ENCODE data around the gene PPP1R12B.

PPP1R12B gene

GRCh38 chr1:202355944-202356553 lies 7.5 kb downstream of the PPP1R12B start:
- in situ Hi-C loops (cut with MboI; ENCODE audit: low pct_unique_long_range_greater_than_20kb, low sequenced_read_pairs, unreplicated experiment): no loop called here
- no peak for TF ChIP-seq CTCF (IDR thresholded peaks at IDR 0.05; ENCODE audit: extremely low read depth, insufficient read depth, missing control alignments)
- DNase-seq (ENCODE audit: low spot score): no peak

GRCh38 chr1:202357506-202357905 lies 9.0 kb downstream of the PPP1R12B start:
- no peak for TF ChIP-seq CTCF (IDR thresholded peaks at IDR 0.05; ENCODE audit: extremely low read depth, insufficient read depth, missing control alignments)
- DNase-seq (ENCODE audit: low spot score): no peak
- in situ Hi-C loops (cut with MboI; ENCODE audit: low pct_unique_long_range_greater_than_20kb, low sequenced_read_pairs, unreplicated experiment): no loop called here

- DNase-seq (ENCODE audit: low spot score): no peak
- TF ChIP-seq CTCF (IDR thresholded peaks at IDR 0.05; ENCODE audit: extremely low read depth, insufficient read depth, missing control alignments): no peak
- in situ Hi-C loops (cut with MboI; ENCODE audit: low pct_unique_long_range_greater_than_20kb, low sequenced_read_pairs, unreplicated experiment): no loop called here
These were observed 12.7 kb downstream of the PPP1R12B start for GRCh38 chr1:202361224-202361623.

GRCh38 chr1:202361701-202362100 lies 13.2 kb downstream of the PPP1R12B start:
- in situ Hi-C loops (cut with MboI; ENCODE audit: low pct_unique_long_range_greater_than_20kb, low sequenced_read_pairs, unreplicated experiment): no loop called here
- DNase-seq (ENCODE audit: low spot score): no peak
- TF ChIP-seq CTCF (IDR thresholded peaks at IDR 0.05; ENCODE audit: extremely low read depth, insufficient read depth, missing control alignments): no peak

GRCh38 chr1:202362212-202362611 lies 13.7 kb downstream of the PPP1R12B start:
- DNase-seq (ENCODE audit: low spot score): no peak
- in situ Hi-C loops (cut with MboI; ENCODE audit: low pct_unique_long_range_greater_than_20kb, low sequenced_read_pairs, unreplicated experiment): no loop called here
- TF ChIP-seq CTCF (IDR thresholded peaks at IDR 0.05; ENCODE audit: extremely low read depth, insufficient read depth, missing control alignments): no peak

GRCh38 chr1:202365092-202365815 lies 16.8 kb downstream of the PPP1R12B start:
- in situ Hi-C loops (cut with MboI; ENCODE audit: low pct_unique_long_range_greater_than_20kb, low sequenced_read_pairs, unreplicated experiment): no loop called here
- DNase-seq (ENCODE audit: low spot score): no peak
- TF ChIP-seq CTCF (IDR thresholded peaks at IDR 0.05; ENCODE audit: extremely low read depth, insufficient read depth, missing control alignments): no peak

Measured in GM13977 (cell line).